Brain microvascular endothelial cell (primary cell): ENCODE data around the gene CDY2A.
"Not testable (repeated sequence)": the region's sequence is repeated elsewhere in the genome, so short reads cannot be mapped to it uniquely, and the experiment has no call there.

Experiments
- DNase-seq: peaks from one replicate; pipeline ENCODE4 v3.0.0-alpha.2; 2020
- H3K27ac ChIP-seq: fragments of 250-450 bp; sonication (Bioruptor Pico); 2 replicates; pipeline ENCODE4 v1.5.1; 2020; ENCODE audit warnings: mild to moderate bottlenecking, moderate library complexity
- H3K27me3 ChIP-seq: fragments of 250-450 bp; sonication (Bioruptor Pico); replicated peaks from 2 replicates; pipeline ENCODE4 v1.5.1; 2020; ENCODE audit warnings: mild to moderate bottlenecking
- H3K36me3 ChIP-seq: fragments of 250-450 bp; sonication (Bioruptor Pico); replicated peaks from 2 replicates; pipeline ENCODE4 v1.5.1; 2020; ENCODE audit warnings: mild to moderate bottlenecking
- H3K4me3 ChIP-seq: 2 replicates; pipeline ENCODE4 v1.5.1; 2011; ENCODE audit warnings: low read depth, mild to moderate bottlenecking, control low read depth, low read length, moderate library complexity
- in situ Hi-C: cut with HindIII; loops from 2 replicates; pipeline ENCODE4 v1.10.0; 2017; ENCODE audit warnings: low sequenced_read_pairs, low pct_ligation_motif_present

The CDY2A gene

GRCh38 chrY:18025487-18025886, at the start of gene CDY2A:
Gene CDY2A (plus strand): TSS chrY:18025787. CDS start chrY:18026115, 328 bp downstream.
- H3K36me3 ChIP-seq, in situ Hi-C loops, H3K27me3 ChIP-seq, H3K27ac ChIP-seq, DNase-seq, H3K4me3 ChIP-seq: not testable (repeated sequence)

- in situ Hi-C loops, result not testable (repeated sequence)
Measured at GRCh38 chrY:17997586-17997985, 28.0 kb upstream of the CDY2A start.

GRCh38 chrY:17998266-17998665, 27.3 kb upstream of the CDY2A start:
- in situ Hi-C loops, DNase-seq, H3K27me3 ChIP-seq, H3K4me3 ChIP-seq, H3K27ac ChIP-seq, H3K36me3 ChIP-seq: not testable (repeated sequence)

More at GRCh38 chrY:17997586-17997985, 28.0 kb upstream of the CDY2A start:
- not testable (repeated sequence) for H3K27me3 ChIP-seq, H3K27ac ChIP-seq, H3K4me3 ChIP-seq, H3K36me3 ChIP-seq, DNase-seq

GRCh38 chrY:18023897-18024296, 1.7 kb upstream of the CDY2A start:
- H3K4me3 ChIP-seq, DNase-seq, H3K27me3 ChIP-seq, H3K36me3 ChIP-seq, H3K27ac ChIP-seq, in situ Hi-C loops: not testable (repeated sequence)

GRCh38 chrY:18028845-18029244, 3.3 kb downstream of the CDY2A start:
- H3K27me3 ChIP-seq, H3K4me3 ChIP-seq, H3K27ac ChIP-seq, DNase-seq, H3K36me3 ChIP-seq, in situ Hi-C loops: not testable (repeated sequence)

GRCh38 chrY:18030178-18030577, 4.6 kb downstream of the CDY2A start:
- H3K27ac ChIP-seq, H3K36me3 ChIP-seq, H3K27me3 ChIP-seq, H3K4me3 ChIP-seq, in situ Hi-C loops, DNase-seq: not testable (repeated sequence)

- H3K27ac ChIP-seq, H3K27me3 ChIP-seq, DNase-seq, H3K4me3 ChIP-seq, in situ Hi-C loops, H3K36me3 ChIP-seq: not testable (repeated sequence)
Measured at GRCh38 chrY:18034100-18034814, 8.7 kb downstream of the CDY2A start.

GRCh38 chrY:18034864-18035263, 9.3 kb downstream of the CDY2A start:
- DNase-seq, H3K27me3 ChIP-seq, in situ Hi-C loops, H3K4me3 ChIP-seq, H3K36me3 ChIP-seq, H3K27ac ChIP-seq: not testable (repeated sequence)

GRCh38 chrY:18044990-18045389, 19.4 kb downstream of the CDY2A start:
- in situ Hi-C loops, H3K4me3 ChIP-seq, DNase-seq, H3K36me3 ChIP-seq, H3K27ac ChIP-seq, H3K27me3 ChIP-seq: not testable (repeated sequence)

GRCh38 chrY:18048149-18049040, 22.8 kb downstream of the CDY2A start:
- H3K27ac ChIP-seq, H3K27me3 ChIP-seq, H3K4me3 ChIP-seq, in situ Hi-C loops, DNase-seq, H3K36me3 ChIP-seq: not testable (repeated sequence)

- DNase-seq, H3K27ac ChIP-seq, H3K36me3 ChIP-seq, in situ Hi-C loops, H3K27me3 ChIP-seq, H3K4me3 ChIP-seq: not testable (repeated sequence)
Measured at GRCh38 chrY:18049061-18049460, 23.5 kb downstream of the CDY2A start.

GRCh38 chrY:18056473-18056872, 30.9 kb downstream of the CDY2A start:
- H3K27me3 ChIP-seq, H3K4me3 ChIP-seq, H3K36me3 ChIP-seq, H3K27ac ChIP-seq, in situ Hi-C loops, DNase-seq: not testable (repeated sequence)

- DNase-seq, H3K4me3 ChIP-seq, H3K27me3 ChIP-seq, H3K36me3 ChIP-seq, in situ Hi-C loops, H3K27ac ChIP-seq: not testable (repeated sequence)
Measured at GRCh38 chrY:18073464-18073863, 47.9 kb downstream of the CDY2A start.
